NCI-H460 (cell line): ENCODE measurements around the gene RUNDC3A. TPM values are rescaled to one million over a fixed set of nuclear protein-coding genes. Genes with fewer than 3 reads are reported as not detected.

Experiments
- DNase-seq: peaks from one replicate; pipeline ENCODE4 v3.0.0-alpha.2; 2016; ENCODE audit warnings: low read depth; ENCODE audit errors: extremely low read depth
- polyA plus RNA-seq: library from polyadenylated mRNA; depleted of rRNA; stranded (reverse); fragments of >200 nt; gene quantifications from 2 replicates; pipeline ENCODE4 v1.2.3, GENCODE V29; 2014; cell fraction: nucleus; rRNA removed
- total RNA-seq: library from RNA; depleted of rRNA; stranded (reverse); fragments of >200 nt; shearing (Covaris generic); gene quantifications from 2 replicates; pipeline ENCODE4 v1.2.3, GENCODE V29; 2014; rRNA removed

Gene RUNDC3A
- not detected in 2 replicates for total RNA-seq
- polyA plus RNA-seq = not detected in 2 replicates

- DNase-seq = peak; percentile 67
These were observed at the start of gene RUNDC3A for GRCh38 chr17:44308320-44308818. TSS of gene RUNDC3A (plus strand) at chr17:44308601. CDS start at chr17:44308833, 232 bp downstream.

- no peak for DNase-seq
These were observed 49.5 kb upstream of the RUNDC3A start for GRCh38 chr17:44258811-44259351.

- DNase-seq = no peak
These were observed 48.1 kb upstream of the RUNDC3A start for GRCh38 chr17:44260296-44260695.

- DNase-seq = no peak
These were observed 45.7 kb upstream of the RUNDC3A start for GRCh38 chr17:44262654-44263225.

GRCh38 chr17:44263345-44263902, 45.0 kb upstream of the RUNDC3A start:
- no peak for DNase-seq

- DNase-seq = no peak
These were observed 41.8 kb upstream of the RUNDC3A start for GRCh38 chr17:44266402-44267164.

- no peak for DNase-seq
These were observed 41.3 kb upstream of the RUNDC3A start for GRCh38 chr17:44267165-44267455.

GRCh38 chr17:44267818-44268490, 40.4 kb upstream of the RUNDC3A start, which contains the start of gene SLC4A1:
TSS of gene SLC4A1 (minus strand) at chr17:44268135. CDS start at chr17:44262866, 5,269 bp downstream.
- no peak for DNase-seq

- DNase-seq = no peak
These were observed 39.5 kb upstream of the RUNDC3A start for GRCh38 chr17:44268709-44269534.

- no peak for DNase-seq
These were observed 38.7 kb upstream of the RUNDC3A start for GRCh38 chr17:44269535-44270240.

GRCh38 chr17:44272321-44272951, 36.0 kb upstream of the RUNDC3A start:
- DNase-seq = no peak

- DNase-seq = no peak
These were observed 35.4 kb upstream of the RUNDC3A start for GRCh38 chr17:44272954-44273353.

- DNase-seq = no peak
These were observed 34.8 kb upstream of the RUNDC3A start for GRCh38 chr17:44273607-44274006.

- DNase-seq = no peak
These were observed 30.4 kb upstream of the RUNDC3A start for GRCh38 chr17:44277976-44278375.

- no peak for DNase-seq
These were observed 29.1 kb upstream of the RUNDC3A start for GRCh38 chr17:44279346-44279665.

- DNase-seq = no peak
These were observed 28.6 kb upstream of the RUNDC3A start for GRCh38 chr17:44279666-44280391.

- DNase-seq = no peak
These were observed 27.9 kb upstream of the RUNDC3A start for GRCh38 chr17:44280392-44280937.

GRCh38 chr17:44281570-44281969, 26.8 kb upstream of the RUNDC3A start:
- no peak for DNase-seq
